Mucosa of descending colon (tissue), 3 donors: ENCODE measurements around the gene POLR3B. TPM values are rescaled to one million over a fixed set of nuclear protein-coding genes. Genes with fewer than 3 reads are reported as not detected.
"Not testable (repeated sequence)": the region's sequence is repeated elsewhere in the genome, so short reads cannot be mapped to it uniquely, and the experiment has no call there.

Experiments
- ATAC-seq: fragments of 200-7000 bp; cut with Tn5 transposase; one replicate; pipeline ENCODE4 v1.9.1; 2020; ENCODE audit warnings: mild to moderate bottlenecking, moderate library complexity
- DNase-seq, 3 donors: peaks; one replicate each; pipeline ENCODE4 v3.0.0-alpha.2; 2020
- H3K36me3 ChIP-seq: fragments of 200-600 bp; one replicate; pipeline ENCODE4 v1.8.0; 2021; ENCODE audit warnings: low read depth, mild to moderate bottlenecking
- H3K4me1 ChIP-seq: fragments of 200-600 bp; one replicate; pipeline ENCODE4 v1.8.0; 2021; ENCODE audit warnings: low read depth, mild to moderate bottlenecking
- H3K4me3 ChIP-seq: fragments of 200-600 bp; one replicate; pipeline ENCODE4 v1.8.0; 2021; ENCODE audit warnings: mild to moderate bottlenecking
- H3K9me3 ChIP-seq: fragments of 200-600 bp; one replicate; pipeline ENCODE4 v1.8.0; 2021; ENCODE audit warnings: mild to moderate bottlenecking
- CTCF ChIP-seq: fragments of 200-600 bp; IDR thresholded peaks from one replicate; pipeline ENCODE4 v1.8.0; 2022; ENCODE audit warnings: antibody characterized with exemption, mild to moderate bottlenecking
- intact Hi-C, 2 donors: fragments of 100-400 bp; cut with DNase I in 1 of 2; cut with micrococcal nuclease in 1 of 2; formaldehyde crosslinking; loops; one replicate each; pipeline versions ENCODE4 v1.11.0 to v1.11.1; 2022; cut with DNase I, micrococcal nuclease
- total RNA-seq, 3 donors: library from RNA; stranded (reverse); fragmentation: NEBNext Ultra II Directional in 2 of 3; extraction: Animal tissue kit (Norgen Biotek cat#: 25700) in 2 of 3; gene quantifications; one replicate each; pipeline versions ENCODE4 v1.2.1 to v1.2.4, GENCODE V29; 2021 to 2023
- donor health status: DM: no; HTN: no; CAD: no; lungs with moderate emphysema.
- donor health status: DM: no; HTN: no; CAD: no.
- donor health status: DM: no; HTN: yes; CAD: no.

The POLR3B gene
- total RNA-seq, 3 donors from 2014 or later, result 6.6 to 8.7 (median 8.5) TPM

DNA sequence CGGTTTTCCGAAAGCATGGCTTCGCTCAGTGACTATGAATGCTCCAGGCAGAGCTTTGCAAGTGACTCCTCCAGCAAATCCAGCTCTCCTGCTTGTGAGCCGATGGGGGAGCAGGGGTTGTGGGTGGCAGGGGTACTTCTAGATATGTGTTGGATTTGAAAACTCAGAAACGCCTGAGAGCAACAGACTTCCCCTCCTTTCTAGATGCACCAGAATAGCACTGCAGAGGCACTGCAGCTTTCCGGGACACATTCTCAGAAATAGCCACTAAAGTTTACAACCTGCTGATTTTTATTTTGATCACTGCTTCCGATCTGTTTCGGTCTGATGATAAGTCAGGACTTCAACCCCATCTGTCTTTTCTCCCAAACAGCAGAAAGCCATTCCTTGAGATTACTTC, 46.4 kb upstream of the POLR3B start:
- ATAC-seq (peak; percentile 40), DNase-seq (no peak)
- intact Hi-C loops, result no loop called here
- Histone ChIP-seq H3K4me3 (no peak overlapping the region), H3K4me1 (peaks cover 15% of the 10 kb centered on the region), H3K9me3 (no peaks in the 10 kb centered on the region), H3K36me3 (no peaks in the 10 kb centered on the region)
- TF ChIP-seq CTCF, result no peak

DNA sequence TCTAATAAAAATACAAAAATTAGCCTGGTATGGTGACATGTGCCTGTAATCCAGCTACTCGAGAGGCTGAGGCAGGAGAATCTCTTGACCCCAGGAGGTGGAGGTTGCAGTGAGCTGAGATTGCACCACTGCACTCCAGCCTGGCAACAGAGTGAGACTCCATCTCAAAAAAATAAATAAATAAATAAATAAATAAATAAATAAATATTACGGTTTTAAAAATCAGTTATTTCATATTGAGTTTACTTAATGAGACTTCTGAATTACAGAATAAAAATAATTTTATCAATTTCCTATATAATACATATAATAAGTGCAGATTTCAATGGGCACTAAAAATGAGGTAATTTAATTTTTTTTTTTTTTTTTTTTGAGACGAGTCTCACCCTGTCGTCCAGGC, 44.1 kb upstream of the POLR3B start:
- H3K9me3 ChIP-seq, H3K4me3 ChIP-seq, DNase-seq, ATAC-seq, intact Hi-C loops, H3K36me3 ChIP-seq: not testable (repeated sequence)
- H3K4me1 ChIP-seq, result peaks cover 15% of the 10 kb centered on the region

GRCh38 chr12:106315523-106315922, 42.0 kb upstream of the POLR3B start:
- Histone ChIP-seq H3K9me3 (no peaks in the 10 kb centered on the region), H3K4me3 (no peak overlapping the region), H3K4me1 (peaks cover 10% of the 10 kb centered on the region), H3K36me3 (no peaks in the 10 kb centered on the region)
- DNase-seq (no peak), ATAC-seq (peak; percentile 79)
- intact Hi-C loops, result no loop called here
- TF ChIP-seq CTCF, result no peak

DNA sequence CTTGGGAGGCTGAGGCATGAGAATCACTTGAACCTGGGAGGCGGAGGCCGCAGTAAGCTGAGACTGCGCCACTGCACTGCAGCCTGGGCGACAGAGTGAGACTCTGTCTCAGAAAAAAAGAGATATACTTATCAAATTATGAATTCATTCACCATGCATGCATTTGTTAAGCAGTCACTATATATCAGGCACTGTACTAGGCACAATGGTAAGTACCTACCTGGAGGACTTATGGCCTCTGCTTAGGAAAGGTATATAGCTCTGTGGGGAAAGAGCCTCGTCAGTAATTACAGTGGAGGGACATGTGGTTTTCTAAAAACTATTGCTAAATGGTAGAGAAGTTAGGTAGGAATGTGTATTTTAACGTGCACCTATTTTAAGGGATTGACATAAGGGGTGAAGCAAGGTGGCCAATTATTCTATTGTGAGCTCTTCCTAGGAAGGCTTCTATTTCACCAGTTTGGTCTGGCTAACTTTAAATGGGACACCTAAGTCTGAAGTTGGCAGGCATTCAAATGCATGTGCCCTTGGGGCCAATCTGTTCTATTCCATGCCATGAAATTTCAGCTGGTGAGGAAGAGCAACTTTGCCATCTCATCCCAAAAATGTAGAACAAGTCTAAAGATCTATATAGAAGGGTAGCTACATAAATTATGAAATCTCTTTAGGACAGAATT, 40.0 kb upstream of the POLR3B start:
- Histone ChIP-seq H3K4me3 (no peak overlapping the region), H3K36me3 (peaks cover 8% of the 10 kb centered on the region), H3K9me3 (no peaks in the 10 kb centered on the region), H3K4me1 (no peaks in the 10 kb centered on the region)
- no peak for ATAC-seq
- no peak for TF ChIP-seq CTCF
- intact Hi-C loops, result no loop called here
- DNase-seq, result no peak

DNA sequence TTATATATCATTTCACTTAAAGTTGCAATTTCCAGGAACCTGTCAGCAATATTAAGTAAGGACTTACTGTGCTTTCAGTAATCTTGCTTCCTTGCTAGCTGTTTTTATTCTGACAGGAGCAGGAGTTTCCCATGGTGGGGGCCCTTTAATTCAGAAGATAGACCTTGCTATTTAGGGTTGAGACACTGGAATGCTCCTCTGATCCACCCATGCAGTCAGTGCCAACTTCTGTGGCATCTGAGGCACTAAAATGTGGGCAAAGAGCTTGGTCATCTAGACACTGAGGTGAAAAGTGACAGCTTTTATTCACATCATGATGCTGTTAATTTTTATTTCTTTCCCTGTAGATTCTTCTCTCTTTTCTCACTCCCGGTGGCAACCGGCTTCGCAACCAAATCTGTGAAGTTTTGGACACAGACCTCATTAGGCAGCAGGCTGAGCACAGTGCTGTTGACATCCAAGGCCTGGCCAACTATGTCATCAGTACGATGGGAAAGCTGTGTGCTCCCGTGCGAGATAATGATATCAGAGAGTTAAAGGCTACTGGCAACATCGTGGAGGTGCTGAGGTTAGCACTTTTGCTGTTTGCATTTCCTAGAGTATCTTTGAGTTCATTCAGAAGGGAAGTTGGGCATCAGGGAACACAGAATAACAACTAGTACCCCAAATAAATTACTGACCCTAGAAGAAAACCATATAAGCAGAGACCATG, 36.3 kb upstream of the POLR3B start:
- peaks cover 8% of the 10 kb centered on the region for H3K36me3 ChIP-seq
- DNase-seq, result no peak
- intact Hi-C loops, result no loop called here
- ATAC-seq, result no peak
- H3K9me3 ChIP-seq, result no peaks in the 10 kb centered on the region
- H3K4me3 ChIP-seq, result no peak overlapping the region
- no peaks in the 10 kb centered on the region for H3K4me1 ChIP-seq
- TF ChIP-seq CTCF, result no peak

DNA sequence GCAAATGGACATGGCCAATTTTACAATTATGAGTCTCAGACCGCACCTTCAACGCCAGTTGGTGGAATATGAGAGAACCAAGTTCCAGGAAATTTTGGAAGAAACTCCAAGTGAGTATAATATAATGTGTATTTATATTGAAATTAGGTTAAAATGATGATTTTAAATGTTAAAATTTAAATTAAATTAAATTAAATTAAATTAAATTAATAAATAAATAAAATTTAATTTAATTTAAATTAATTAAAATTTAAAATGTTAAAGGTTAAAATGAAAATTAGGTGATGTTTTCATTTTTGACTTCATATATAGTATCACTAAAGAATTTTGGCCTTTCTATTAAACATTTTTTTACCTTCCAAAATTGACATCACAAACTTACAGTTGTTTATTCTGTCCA, 34.0 kb upstream of the POLR3B start:
- H3K4me3 ChIP-seq, result no peak overlapping the region
- no peak for TF ChIP-seq CTCF
- DNase-seq, result no peak
- no peaks in the 10 kb centered on the region for H3K4me1 ChIP-seq
- intact Hi-C loops, result no loop called here
- no peak for ATAC-seq
- no peaks in the 10 kb centered on the region for H3K9me3 ChIP-seq
- peaks cover 8% of the 10 kb centered on the region for H3K36me3 ChIP-seq
